Stimulated activated CD4-positive, alpha-beta T cell treated with anti-CD3 and anti-CD28 coated beads, Interleukin-12 subunit alpha, Interleukin-12 subunit beta, amount 100 ng/mL, for 4 hours (primary cell): ENCODE results near the gene TMEM60.
"Not testable (repeated sequence)": the region's sequence is repeated elsewhere in the genome, so short reads cannot be mapped to it uniquely, and the experiment has no call there.

Experiments used
- DNase-seq: peaks from one replicate; pipeline ENCODE4 v3.0.0-alpha.2; 2020

Gene TMEM60

GRCh38 chr7:77808517-77808916, 10.3 kb upstream of the TMEM60 start:
- no peak for DNase-seq

- no peak for DNase-seq
These were observed 8.2 kb upstream of the TMEM60 start for GRCh38 chr7:77806425-77806824.

GRCh38 chr7:77802557-77803405, 4.5 kb upstream of the TMEM60 start:
- DNase-seq = no peak

GRCh38 chr7:77800730-77801129, 2.5 kb upstream of the TMEM60 start:
- DNase-seq = no peak

GRCh38 chr7:77800158-77800557, 1.9 kb upstream of the TMEM60 start:
- DNase-seq = no peak

- DNase-seq = peak; percentile 6
These were observed 1.1 kb upstream of the TMEM60 start for GRCh38 chr7:77799078-77799964.

- DNase-seq = no peak
These were observed 370 bp downstream of the TMEM60 start for GRCh38 chr7:77797734-77798393.

- no peak for DNase-seq
These were observed 1.3 kb downstream of the TMEM60 start for GRCh38 chr7:77796960-77797359.

GRCh38 chr7:77796109-77796508, 2.1 kb downstream of the TMEM60 start:
- no peak for DNase-seq

- no peak for DNase-seq
These were observed 4.2 kb downstream of the TMEM60 start for GRCh38 chr7:77794000-77794399.

- no peak for DNase-seq
These were observed 6.3 kb downstream of the TMEM60 start for GRCh38 chr7:77791956-77792355.

GRCh38 chr7:77791336-77791735, 6.9 kb downstream of the TMEM60 start:
- no peak for DNase-seq

GRCh38 chr7:77788327-77788902, 9.8 kb downstream of the TMEM60 start:
- no peak for DNase-seq

- no peak for DNase-seq
These were observed 11.5 kb downstream of the TMEM60 start for GRCh38 chr7:77786741-77787140.

- no peak for DNase-seq
These were observed 12.2 kb downstream of the TMEM60 start for GRCh38 chr7:77786018-77786417.

- not testable (repeated sequence) for DNase-seq
These were observed 13.8 kb downstream of the TMEM60 start for GRCh38 chr7:77784426-77784825.

GRCh38 chr7:77783545-77783944, 14.7 kb downstream of the TMEM60 start:
- no peak for DNase-seq

GRCh38 chr7:77783111-77783510, 15.1 kb downstream of the TMEM60 start:
- no peak for DNase-seq

- DNase-seq = no peak
These were observed 15.9 kb downstream of the TMEM60 start for GRCh38 chr7:77782383-77782782.

- DNase-seq = no peak
These were observed 19.7 kb downstream of the TMEM60 start for GRCh38 chr7:77778535-77778934.

GRCh38 chr7:77771901-77772300, 26.3 kb downstream of the TMEM60 start:
- no peak for DNase-seq

- DNase-seq = no peak
These were observed 27.9 kb downstream of the TMEM60 start for GRCh38 chr7:77770316-77770715.
